ENCODE data around the gene RNF121. TPM values are rescaled to one million over a fixed set of nuclear protein-coding genes. Genes with fewer than 3 reads are reported as not detected.

Gene RNF121
- total RNA-seq, 1 donor from 2014 or later: 101 TPM

- no peak for DNase-seq (ENCODE audit: low read depth, low spot score)
Observed at GRCh38 chr11:71987521-71987920, 58.7 kb downstream of the RNF121 start.

- DNase-seq (ENCODE audit: low read depth, low spot score): no peak
Observed at GRCh38 chr11:71988050-71988449, 59.2 kb downstream of the RNF121 start.

GRCh38 chr11:71990701-71991100 is 61.9 kb downstream of the RNF121 start:
- DNase-seq (ENCODE audit: low read depth, low spot score): no peak

- DNase-seq (ENCODE audit: low read depth, low spot score): no peak
Observed at GRCh38 chr11:71991494-71991893, 62.6 kb downstream of the RNF121 start.

- no peak for DNase-seq (ENCODE audit: low read depth, low spot score)
Observed at GRCh38 chr11:71992136-71992730, 63.4 kb downstream of the RNF121 start.

- no peak for DNase-seq (ENCODE audit: low read depth, low spot score)
Observed at GRCh38 chr11:71994786-71995185, 65.9 kb downstream of the RNF121 start.

GRCh38 chr11:71995726-71996291 is 67.0 kb downstream of the RNF121 start:
- no peak for DNase-seq (ENCODE audit: low read depth, low spot score)

GRCh38 chr11:71996517-71996916 is 67.7 kb downstream of the RNF121 start:
- DNase-seq (ENCODE audit: low read depth, low spot score): no peak

- DNase-seq (ENCODE audit: low read depth, low spot score): no peak
Observed at GRCh38 chr11:71996946-71997345, 68.1 kb downstream of the RNF121 start.

- DNase-seq (ENCODE audit: low read depth, low spot score): no peak
Observed at GRCh38 chr11:71997594-71997993, 68.7 kb downstream of the RNF121 start.

- DNase-seq (ENCODE audit: low read depth, low spot score): no peak
Observed at GRCh38 chr11:71998061-71998460, 69.2 kb downstream of the RNF121 start.

- no peak for DNase-seq (ENCODE audit: low read depth, low spot score)
Observed at GRCh38 chr11:71998649-71999310, 69.9 kb downstream of the RNF121 start, which contains the start of gene IL18BP. IL18BP (plus strand) TSS chr11:71998909; CDS start chr11:71999985, 1,076 bp downstream.

GRCh38 chr11:71999362-71999761 is 70.5 kb downstream of the RNF121 start:
- DNase-seq (ENCODE audit: low read depth, low spot score): no peak

- no peak for DNase-seq (ENCODE audit: low read depth, low spot score)
Observed at GRCh38 chr11:71999798-72000197, 71.0 kb downstream of the RNF121 start.

GRCh38 chr11:72000202-72000867 is 71.5 kb downstream of the RNF121 start:
- no peak for DNase-seq (ENCODE audit: low read depth, low spot score)

- no peak for DNase-seq (ENCODE audit: low read depth, low spot score)
Observed at GRCh38 chr11:72001285-72001684, 72.4 kb downstream of the RNF121 start.

- no peak for DNase-seq (ENCODE audit: low read depth, low spot score)
Observed at GRCh38 chr11:72001834-72002591, 73.2 kb downstream of the RNF121 start.

- DNase-seq (ENCODE audit: low read depth, low spot score): no peak
Observed at GRCh38 chr11:72002841-72003775, 74.3 kb downstream of the RNF121 start.

GRCh38 chr11:72003776-72004171 is 74.9 kb downstream of the RNF121 start:
- DNase-seq (ENCODE audit: low read depth, low spot score): no peak

GRCh38 chr11:72004515-72005346 is 75.9 kb downstream of the RNF121 start:
- no peak for DNase-seq (ENCODE audit: low read depth, low spot score)
